Measurements from ENCODE around the gene CBFB.

- TF ChIP-seq POLR2AphosphoS5 (IDR thresholded peaks at IDR 0.05): no peak
- no peak for TF ChIP-seq CTCF (IDR thresholded peaks at IDR 0.05; ENCODE audit: poor library complexity, severe bottlenecking)
Measured at GRCh38 chr16:67014634-67015312, 14.2 kb upstream of the CBFB start.
